HEK293T (cell line): Measurements from ENCODE around the gene TAF4B.

Source experiments
- FOXK2 ChIP-seq: fragments of 450-650 bp; IDR thresholded peaks from 2 replicates; pipeline ENCODE4 v1.6.1; 2016; ENCODE audit warnings: mild to moderate bottlenecking
- HDGF ChIP-seq: fragments of 450-650 bp; IDR thresholded peaks from 2 replicates; pipeline ENCODE4 v1.6.1; 2017; ENCODE audit warnings: antibody characterized with exemption, borderline replicate concordance
- LEF1 ChIP-seq: fragments of 450-650 bp; IDR thresholded peaks from 2 replicates; pipeline ENCODE4 v1.6.1; 2017; ENCODE audit warnings: mild to moderate bottlenecking, borderline replicate concordance
- SUZ12 ChIP-seq: fragments of 450-650 bp; IDR thresholded peaks from 2 replicates; pipeline ENCODE4 v1.6.1; 2016; ENCODE audit warnings: mild to moderate bottlenecking

DNA sequence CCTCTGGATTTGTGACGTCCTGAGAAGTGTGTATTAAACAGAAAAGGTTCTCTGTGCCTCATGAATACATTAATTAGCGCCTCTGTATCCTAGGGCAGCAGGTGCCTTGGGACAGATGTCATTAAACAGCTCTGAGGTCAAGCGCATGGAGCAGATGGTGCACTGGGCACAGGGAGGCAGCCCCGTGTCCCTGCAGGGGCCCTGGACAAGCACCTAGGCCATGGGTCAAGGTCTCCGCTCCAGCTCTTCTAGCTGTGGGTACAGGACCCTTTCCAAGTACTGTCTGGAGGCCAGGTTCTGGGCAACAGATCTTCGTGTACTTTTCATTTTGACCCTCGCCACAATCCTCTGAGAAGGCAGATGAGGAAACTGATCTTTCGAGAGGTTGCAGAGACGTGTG is 195.7 kb downstream of the TAF4B start:
- TF ChIP-seq FOXK2 (no peak), LEF1 (no peak), HDGF (no peak), SUZ12 (no peak)
